HepG2 (cell line): ENCODE results near the gene UACA. TPM values are rescaled to one million over a fixed set of nuclear protein-coding genes. Genes with fewer than 3 reads are reported as not detected.

ENCODE experiments used
- ATAC-seq: fragments of 200-7000 bp; cut with Tn5 transposase; 3 replicates; pipeline ENCODE4 v1.9.1; 2020; ENCODE audit warnings: mild to moderate bottlenecking, moderate library complexity
- BruUV-seq: library from RNA; stranded (reverse); fragments of 400-500 nt; replicated peaks from 2 replicates; lab custom pipeline; 2021; lab: Mats Ljungman, UMichigan
- CTCF ChIA-PET: fragments of 300-600 bp; formaldehyde crosslinking; extraction: SDS; loops from one replicate; lab custom pipeline; 2021; ENCODE audit warnings: low total read pairs, inconsistent platforms, low intra/inter-chr PET ratio; lab: Yijun Ruan, JAX
- POLR2A ChIA-PET: fragments of 350-600 bp; sonication (Branson Sonifier 250); formaldehyde crosslinking; loops from one replicate; lab custom pipeline; 2020; ENCODE audit warnings: antibody characterized with exemption, inconsistent platforms; lab: Yijun Ruan, JAX
- DNase-seq: peaks from one replicate; pipeline ENCODE4 v3.0.0-alpha.2; 2015; ENCODE audit warnings: low spot score
- FAIRE-seq: peaks from 3 replicates; lab custom pipeline; 2011; peaks lifted over from hg19 to GRCh38; lab: Jason Lieb, UNC
- H2AFZ ChIP-seq: one replicate; pipeline ENCODE4 v1.6.1; 2011; ENCODE audit warnings: low read length, inconsistent platforms
- H3K27ac ChIP-seq: fragments of 300-600 bp; 3 replicates; pipeline ENCODE4 v1.8.0; 2011; ENCODE audit warnings: mixed run types, mild to moderate bottlenecking, mixed read lengths, low read length, inconsistent platforms; ENCODE audit not compliant: insufficient read depth; ENCODE audit errors: extremely low read length
- H3K27me3 ChIP-seq, 2 experiments: fragments of 200-600 bp in 1 of 2; 2 replicates in 1 of 2; 3 replicates in 1 of 2; pipeline versions ENCODE4 v1.6.0 to v1.8.0; 2011; ENCODE audit warnings: low read length in 2 of 2, mild to moderate bottlenecking in 2 of 2, moderate library complexity in 2 of 2, inconsistent platforms in 1 of 2; ENCODE audit not compliant: insufficient read depth in 2 of 2, control insufficient read depth in 1 of 2
- H3K36me3 ChIP-seq, 2 experiments: fragments of 200-600 bp in 1 of 2; replicated peaks in 1 of 2; 2 replicates in 1 of 2; 3 replicates in 1 of 2; pipeline versions ENCODE4 v1.5.1 to v1.8.0; 2011; ENCODE audit warnings: low read length in 2 of 2, inconsistent platforms in 1 of 2; ENCODE audit not compliant: insufficient read depth in 2 of 2, control insufficient read depth in 1 of 2
- H3K4me1 ChIP-seq: 2 replicates; pipeline ENCODE4 v1.5.1; 2012; ENCODE audit warnings: low read length, inconsistent platforms; ENCODE audit not compliant: insufficient read depth
- H3K4me2 ChIP-seq: 2 replicates; pipeline ENCODE4 v1.6.0; 2011; ENCODE audit warnings: low read depth, low read length, inconsistent platforms
- H3K4me3 ChIP-seq, 3 experiments: fragments of 200-600 bp in 1 of 3; sonication (generic), shearing (Covaris generic) in 1 of 3; replicated peaks in 1 of 3; 2 replicates each; pipeline ENCODE4 v1.5.1; 2011 to 2016; ENCODE audit warnings: low read length in 3 of 3, inconsistent platforms in 2 of 3, low read depth in 2 of 3, mild to moderate bottlenecking in 2 of 3, control low read depth in 1 of 3, mixed read lengths in 1 of 3; ENCODE audit not compliant: insufficient read depth in 1 of 3
- H3K79me2 ChIP-seq: one replicate; pipeline ENCODE4 v1.6.1; 2011; ENCODE audit warnings: low read length, inconsistent platforms; ENCODE audit not compliant: insufficient read depth
- H3K9ac ChIP-seq: 2 replicates; pipeline ENCODE4 v1.6.0; 2011; ENCODE audit warnings: mild to moderate bottlenecking, low read depth, low read length, inconsistent platforms; ENCODE audit not compliant: insufficient read depth
- H3K9me3 ChIP-seq: 2 replicates; pipeline ENCODE4 v1.5.1; 2012; ENCODE audit warnings: mild to moderate bottlenecking, low read length
- H4K20me1 ChIP-seq: 2 replicates; pipeline ENCODE4 v1.6.0; 2011; ENCODE audit warnings: inconsistent platforms, mild to moderate bottlenecking, low read length, moderate library complexity; ENCODE audit not compliant: insufficient read depth
- BHLHE40 ChIP-seq: IDR thresholded peaks from 2 replicates; pipeline ENCODE4 v1.6.1; 2011; ENCODE audit warnings: low read length, improper control_type of control experiment
- DPF2 ChIP-seq: sonication (generic); formaldehyde crosslinking; IDR thresholded peaks from 2 replicates; pipeline ENCODE4 v1.4.0; 2020; ENCODE audit warnings: mild to moderate bottlenecking, low read depth, missing genetic modification reagents, borderline replicate concordance
- ETV6 ChIP-seq: sonication (generic); formaldehyde crosslinking; conservative IDR thresholded peaks from 2 replicates; pipeline ENCODE4 v1.4.0; 2020; ENCODE audit warnings: missing genetic modification reagents
- FOXC1 ChIP-seq: sonication (generic); formaldehyde crosslinking; IDR thresholded peaks from 2 replicates; pipeline ENCODE4 v1.8.0; 2022; ENCODE audit warnings: mild to moderate bottlenecking, missing genetic modification reagents, borderline replicate concordance
- KLF11 ChIP-seq: IDR thresholded peaks from 2 replicates; pipeline ENCODE4 v1.6.1; 2016; ENCODE audit warnings: missing compliant biosample characterization
- NKX3-1 ChIP-seq: sonication (generic); formaldehyde crosslinking; IDR thresholded peaks from 2 replicates; pipeline ENCODE4 v1.5.0; 2020; ENCODE audit warnings: missing genetic modification reagents
- NONO ChIP-seq, 2 experiments: fragments of 450-650 bp in 1 of 2; sonication (generic) in 1 of 2; formaldehyde crosslinking in 1 of 2; IDR thresholded peaks in 1 of 2; conservative IDR thresholded peaks in 1 of 2; 2 replicates each; pipeline versions ENCODE4 v1.6.1 to v1.8.0; 2017 to 2022; ENCODE audit warnings: mild to moderate bottlenecking in 1 of 2, missing genetic modification reagents in 1 of 2, moderate library complexity in 1 of 2
- NRL ChIP-seq: sonication (generic); formaldehyde crosslinking; IDR thresholded peaks from 2 replicates; pipeline ENCODE4 v1.5.0; 2020; ENCODE audit warnings: missing genetic modification reagents, mild to moderate bottlenecking, moderate library complexity, borderline replicate concordance
- POLR2G ChIP-seq: fragments of 200-400 bp; formaldehyde crosslinking; IDR thresholded peaks from 2 replicates; pipeline ENCODE4 v1.6.1; 2018; ENCODE audit warnings: mild to moderate bottlenecking, low read depth, low read length, moderate library complexity
- RFXANK ChIP-seq: IDR thresholded peaks from 2 replicates; pipeline ENCODE4 v1.6.1; 2016
- SALL1 ChIP-seq: sonication (generic); formaldehyde crosslinking; IDR thresholded peaks from 2 replicates; pipeline ENCODE4 v1.8.0; 2022; ENCODE audit warnings: mild to moderate bottlenecking, missing genetic modification reagents
- ZBTB1 ChIP-seq: sonication (generic); formaldehyde crosslinking; IDR thresholded peaks from 2 replicates; pipeline ENCODE4 v1.4.0; 2020; ENCODE audit warnings: missing genetic modification reagents, borderline replicate concordance
- ZNF720 ChIP-seq: sonication (generic); formaldehyde crosslinking; IDR thresholded peaks from 2 replicates; pipeline ENCODE4 v1.4.0; 2020; ENCODE audit warnings: missing genetic modification reagents
- ZNF775 ChIP-seq: sonication (generic); formaldehyde crosslinking; IDR thresholded peaks from 2 replicates; pipeline ENCODE4 v1.4.0; 2020; ENCODE audit warnings: missing genetic modification reagents, mild to moderate bottlenecking, moderate library complexity, borderline replicate concordance
- ZNF878 ChIP-seq: sonication (generic); formaldehyde crosslinking; IDR thresholded peaks from 2 replicates; pipeline ENCODE4 v1.8.1; 2023; ENCODE audit warnings: mild to moderate bottlenecking, missing genetic modification reagents, moderate library complexity
- WGBS: methylation state at CpG from one replicate; pipeline ENCODE4 v1.1.6; 2017; ENCODE audit warnings: low lambda C conversion rate; 5-methylcytosine and 5-hydroxymethylcytosine counted together
- in situ Hi-C: cut with HindIII; loops from 2 replicates; pipeline ENCODE4 v1.10.0; 2017; ENCODE audit warnings: low pct_unique_long_range_greater_than_20kb; ENCODE audit not compliant: extremely low pct_ligation_motif_present
- intact Hi-C: fragments of 100-400 bp; cut with micrococcal nuclease; formaldehyde crosslinking; loops from one replicate; pipeline ENCODE4 v1.10.0; 2022; ENCODE audit not compliant: unreplicated experiment
- polyA plus RNA-seq, 8 experiments: library from polyadenylated mRNA; depleted of rRNA in 3 of 8; stranded (reverse) in 7 of 8; unstranded in 1 of 8; fragments of >200 nt; fragmentation: Illumina TruSeq in 4 of 8; extraction: Trizol in 4 of 8; gene quantifications; 2 replicates each; pipeline versions ENCODE4 v1.2.1 to v1.2.3, GENCODE V29; 2011 to 2016; ENCODE audit warnings: low read depth in 4 of 8, missing spikeins in 1 of 8, mixed read lengths in 1 of 8; ENCODE audit not compliant: insufficient read depth in 1 of 8
- total RNA-seq, 5 experiments: library from RNA; depleted of rRNA; stranded (reverse); fragments of >200 nt; fragmentation: Illumina TruSeq; extraction: Trizol; gene quantifications; 2 replicates each; pipeline ENCODE4 v1.2.3, GENCODE V29; 2016; ENCODE audit warnings: low read depth in 1 of 5
- TF ChIP-seq, protein P1 (sequence below): IDR thresholded peaks from 2 replicates; pipeline ENCODE4 v1.6.1; 2016; ENCODE audit warnings: missing compliant biosample characterization, missing genetic modification reagents, borderline replicate concordance
- TF ChIP-seq, protein P2 (sequence below): IDR thresholded peaks from 2 replicates; pipeline ENCODE4 v1.6.1; 2016; ENCODE audit warnings: missing compliant biosample characterization, missing genetic modification reagents, borderline replicate concordance
- TF ChIP-seq, protein P3 (sequence below): IDR thresholded peaks from 2 replicates; pipeline ENCODE4 v1.6.1; 2016; ENCODE audit warnings: low read depth, borderline replicate concordance
- TF ChIP-seq, protein P4 (sequence below): sonication (generic); formaldehyde crosslinking; IDR thresholded peaks from 2 replicates; pipeline ENCODE4 v1.8.1; 2023; ENCODE audit warnings: mild to moderate bottlenecking, inconsistent platforms, moderate library complexity, missing genetic modification reagents, borderline replicate concordance

The UACA gene
- total and polyA plus RNA-seq, 2 of the 13 experiments (the other 11 are each of a cell fraction or from before 2014, with no cell fraction given) = 17.8 to 39.2 TPM

DNA sequence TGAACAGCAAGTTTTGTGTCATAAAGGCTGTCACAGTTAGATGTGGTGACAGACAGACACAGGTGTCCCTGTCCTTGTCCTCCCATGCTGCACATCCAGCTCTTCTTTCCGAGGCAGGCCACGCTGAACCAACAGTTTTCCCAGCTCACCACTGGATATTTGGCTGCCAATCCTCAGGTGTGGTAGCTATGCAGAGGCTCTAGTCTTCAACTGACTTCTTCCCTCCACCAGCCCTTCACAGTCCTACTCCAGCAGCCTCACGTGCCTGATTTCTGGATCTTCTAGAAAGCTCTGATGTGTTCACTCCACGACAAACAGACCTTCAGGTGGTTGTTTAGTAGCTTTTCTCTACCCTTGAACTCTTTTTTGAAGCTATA, 145.5 kb downstream of the UACA start:
- intact Hi-C loops (no loop called here), in situ Hi-C loops (no loop called here)
- Histone ChIP-seq H3K27ac (peak overlapping the region; percentile 56), H3K4me1 (peaks cover 36% of the 10 kb centered on the region), H3K9me3 (peaks cover 10% of the 10 kb centered on the region), H3K4me2 (peak overlapping the region; percentile 71), H3K79me2 (no peaks in the 10 kb centered on the region), H3K4me3 (peak overlapping the region in 1 of 3 experiments; percentile 40; a peak in 2 of 6 replicates), H3K36me3 (no peaks in the 10 kb centered on the region), H3K9ac (peak overlapping the region; percentile 52), H2AFZ (peak overlapping the region; percentile 31), H4K20me1 (no peaks in the 10 kb centered on the region), H3K27me3 (no peaks in the 10 kb centered on the region)
- CTCF ChIA-PET = no interaction called here
- TF ChIP-seq FOXC1 = 0 out of 2 replicates have a peak, but pooled peaks have one; percentile 12
- no peak for TF ChIP-seq DPF2 (CRISPR knock-in tag)
- TF ChIP-seq NKX3-1 (CRISPR knock-in tag) = no peak
- TF ChIP-seq, protein P1, sequence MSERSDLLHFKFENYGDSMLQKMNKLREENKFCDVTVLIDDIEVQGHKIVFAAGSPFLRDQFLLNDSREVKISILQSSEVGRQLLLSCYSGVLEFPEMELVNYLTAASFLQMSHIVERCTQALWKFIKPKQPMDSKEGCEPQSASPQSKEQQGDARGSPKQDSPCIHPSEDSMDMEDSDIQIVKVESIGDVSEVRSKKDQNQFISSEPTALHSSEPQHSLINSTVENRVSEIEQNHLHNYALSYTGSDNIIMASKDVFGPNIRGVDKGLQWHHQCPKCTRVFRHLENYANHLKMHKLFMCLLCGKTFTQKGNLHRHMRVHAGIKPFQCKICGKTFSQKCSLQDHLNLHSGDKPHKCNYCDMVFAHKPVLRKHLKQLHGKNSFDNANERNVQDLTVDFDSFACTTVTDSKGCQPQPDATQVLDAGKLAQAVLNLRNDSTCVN = peak; percentile 67; the same call in 1 of the 2 replicates
- TF ChIP-seq, protein P2, sequence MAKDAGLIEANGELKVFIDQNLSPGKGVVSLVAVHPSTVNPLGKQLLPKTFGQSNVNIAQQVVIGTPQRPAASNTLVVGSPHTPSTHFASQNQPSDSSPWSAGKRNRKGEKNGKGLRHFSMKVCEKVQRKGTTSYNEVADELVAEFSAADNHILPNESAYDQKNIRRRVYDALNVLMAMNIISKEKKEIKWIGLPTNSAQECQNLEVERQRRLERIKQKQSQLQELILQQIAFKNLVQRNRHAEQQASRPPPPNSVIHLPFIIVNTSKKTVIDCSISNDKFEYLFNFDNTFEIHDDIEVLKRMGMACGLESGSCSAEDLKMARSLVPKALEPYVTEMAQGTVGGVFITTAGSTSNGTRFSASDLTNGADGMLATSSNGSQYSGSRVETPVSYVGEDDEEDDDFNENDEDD (CRISPR knock-in tag) = no peak
- TF ChIP-seq NRL (CRISPR knock-in tag) = no peak
- TF ChIP-seq RFXANK (CRISPR knock-in tag) = no peak
- TF ChIP-seq POLR2G = no peak
- TF ChIP-seq, protein P3, sequence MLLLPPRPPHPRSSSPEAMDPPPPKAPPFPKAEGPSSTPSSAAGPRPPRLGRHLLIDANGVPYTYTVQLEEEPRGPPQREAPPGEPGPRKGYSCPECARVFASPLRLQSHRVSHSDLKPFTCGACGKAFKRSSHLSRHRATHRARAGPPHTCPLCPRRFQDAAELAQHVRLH (CRISPR knock-in tag) = no peak
- TF ChIP-seq, protein P4, sequence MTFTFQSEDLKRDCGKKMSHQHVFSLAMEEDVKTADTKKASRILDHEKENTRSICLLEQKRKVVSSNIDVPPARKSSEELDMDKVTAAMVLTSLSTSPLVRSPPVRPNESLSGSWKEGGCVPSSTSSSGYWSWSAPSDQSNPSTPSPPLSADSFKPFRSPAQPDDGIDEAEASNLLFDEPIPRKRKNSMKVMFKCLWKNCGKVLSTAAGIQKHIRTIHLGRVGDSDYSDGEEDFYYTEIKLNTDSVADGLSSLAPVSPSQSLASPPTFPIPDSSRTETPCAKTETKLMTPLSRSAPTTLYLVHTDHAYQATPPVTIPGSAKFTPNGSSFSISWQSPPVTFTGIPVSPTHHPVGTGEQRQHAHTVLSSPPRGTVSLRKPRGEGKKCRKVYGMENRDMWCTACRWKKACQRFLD (CRISPR knock-in tag) = no peak
- TF ChIP-seq KLF11 (CRISPR knock-in tag) = no peak
- TF ChIP-seq ZNF720 = no peak
- no peak for TF ChIP-seq ZNF775 (CRISPR knock-in tag)
- peak; percentile 48; the same call in 1 of the 2 replicates for TF ChIP-seq BHLHE40
- no peak for TF ChIP-seq ZBTB1 (CRISPR knock-in tag)
- no peak for TF ChIP-seq NONO (IDR thresholded peaks at IDR 0.05)
- no peak for TF ChIP-seq NONO (CRISPR knock-in tag; conservative IDR thresholded peaks at IDR 0.05)
- peak; percentile 46 for TF ChIP-seq SALL1 (CRISPR knock-in tag)
- TF ChIP-seq ETV6 (CRISPR knock-in tag) = no peak
- TF ChIP-seq ZNF878 (CRISPR knock-in tag) = no peak
- POLR2A ChIA-PET = no interaction called here
- peak; percentile 57 for ATAC-seq
- 1% methylated on average over 4 of the region's 4 CpGs for WGBS
- BruUV-seq = no TSS peak
- no peak for FAIRE-seq
- DNase-seq = no peak
